ENCODE measurements around the gene MTMR12.
"Not testable (repeated sequence)": the region's sequence is repeated elsewhere in the genome, so short reads cannot be mapped to it uniquely, and the experiment has no call there.

The MTMR12 gene

GRCh38 chr5:32297181-32298058, 15.3 kb downstream of the MTMR12 start:
- no peak for FAIRE-seq

DNA sequence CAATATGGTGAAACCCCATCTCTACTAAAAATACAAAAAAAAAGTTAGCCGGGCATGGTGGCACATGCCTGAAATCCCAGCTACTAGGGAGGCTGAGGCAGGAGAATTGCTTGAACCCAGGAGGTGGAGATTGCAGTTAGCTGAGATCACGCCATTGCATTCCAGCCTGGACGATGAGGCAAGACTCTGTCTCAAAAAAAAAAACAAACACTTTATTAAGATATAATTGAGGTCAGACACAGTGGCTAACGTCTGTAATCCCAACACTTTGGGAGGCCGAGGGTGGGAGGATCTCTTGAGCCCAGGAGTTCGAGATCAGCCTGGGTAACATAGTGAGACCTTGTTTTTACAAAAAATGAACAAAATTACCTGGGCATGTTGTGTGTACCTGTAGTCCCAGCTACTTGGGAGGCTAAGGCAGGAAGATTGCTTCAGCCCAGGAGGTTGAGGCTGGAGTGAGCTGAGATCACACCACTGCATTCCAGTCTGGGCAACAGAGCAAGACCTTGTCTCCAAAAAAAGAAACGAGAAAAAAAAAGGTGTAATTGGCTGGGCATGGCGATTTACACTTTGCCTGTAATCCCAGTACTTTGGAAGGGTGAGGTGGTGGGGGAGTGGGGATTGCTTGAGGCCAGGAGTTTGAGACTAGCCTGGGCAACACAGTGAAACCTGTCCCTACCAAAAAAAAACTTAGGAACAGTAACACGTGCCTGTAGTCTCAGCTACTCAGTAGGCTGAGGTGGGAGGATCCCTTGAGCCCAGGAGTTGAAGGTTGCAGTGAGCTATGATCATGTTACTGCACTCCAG, 16.6 kb downstream of the MTMR12 start:
- FAIRE-seq, result not testable (repeated sequence)

DNA sequence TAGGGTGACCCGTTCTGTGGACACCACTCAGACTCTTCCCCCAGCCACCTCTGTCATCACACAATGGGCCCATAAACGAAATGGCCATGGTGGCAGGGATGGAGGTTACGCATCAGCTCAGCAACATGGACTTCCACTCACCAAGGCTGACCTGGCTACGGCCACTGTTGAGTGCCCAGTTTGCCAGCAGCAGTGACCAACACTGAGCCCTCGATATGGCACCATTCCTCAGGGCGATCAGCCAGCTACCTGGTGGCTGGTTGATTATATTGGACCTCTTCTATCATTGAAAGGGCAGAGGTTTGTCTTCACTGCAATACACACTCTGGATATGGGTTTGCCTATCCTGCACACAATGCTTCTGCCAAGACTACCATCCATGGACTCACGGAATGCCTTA, 21.1 kb downstream of the MTMR12 start:
- FAIRE-seq, result no peak

DNA sequence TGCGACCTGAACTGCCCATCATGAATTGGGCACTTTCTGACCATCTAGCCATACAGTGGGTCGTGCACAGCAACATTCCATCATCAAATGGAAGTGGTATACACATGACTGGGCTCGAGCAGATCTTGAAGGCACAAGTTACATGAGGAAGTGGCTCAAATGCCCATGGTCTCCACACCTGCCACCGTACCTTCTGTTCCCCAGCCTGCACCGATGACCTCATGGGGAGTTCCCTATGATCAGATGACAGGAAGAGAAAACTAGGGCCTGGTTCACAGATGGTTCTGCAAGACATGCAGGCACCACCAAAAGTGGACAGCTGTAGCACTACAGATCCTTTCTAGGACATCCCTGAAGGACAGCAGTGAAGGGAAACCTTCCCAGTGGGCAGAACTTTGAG, 21.8 kb downstream of the MTMR12 start:
- FAIRE-seq, result no peak

GRCh38 chr5:32290501-32290900, 22.2 kb downstream of the MTMR12 start:
- not testable (repeated sequence) for FAIRE-seq

DNA sequence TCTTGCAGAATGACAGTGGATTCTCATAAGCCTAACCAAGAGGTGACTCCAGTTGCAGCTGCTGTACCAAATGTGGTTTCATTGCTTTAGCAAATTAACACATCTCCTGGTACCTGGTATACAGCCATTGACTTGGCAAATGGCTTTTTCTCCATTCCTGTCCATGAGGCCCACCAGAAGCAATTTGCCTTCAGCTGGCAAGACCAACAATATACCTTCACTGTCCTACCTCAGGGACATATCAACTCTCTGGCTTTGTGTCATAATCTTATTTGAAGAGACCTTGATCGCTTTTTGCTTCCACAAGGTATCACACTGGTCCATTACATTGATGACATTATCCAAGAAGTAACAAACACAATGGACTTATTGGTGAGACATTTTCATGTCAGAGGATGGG, 22.8 kb downstream of the MTMR12 start:
- FAIRE-seq, result not testable (repeated sequence)

DNA sequence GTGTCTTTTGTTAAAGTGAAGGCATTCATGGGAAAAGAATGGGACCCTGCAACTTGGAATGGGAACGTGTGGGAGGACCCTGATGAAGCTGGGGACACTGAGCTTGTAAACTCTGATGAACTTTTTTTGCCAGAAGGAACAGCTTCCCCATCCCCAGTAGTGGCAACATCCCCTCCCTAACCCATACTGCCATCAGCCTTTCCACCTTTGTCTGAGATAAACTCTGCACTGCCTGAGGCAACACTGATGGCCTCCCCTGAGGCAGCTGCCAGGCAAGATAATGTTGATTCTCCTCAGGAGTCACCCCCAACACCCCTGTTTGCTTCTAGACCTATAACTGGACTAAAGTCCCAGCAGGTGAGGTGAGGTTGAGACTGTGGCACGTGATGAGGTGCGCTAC, 24.6 kb downstream of the MTMR12 start:
- not testable (repeated sequence) for FAIRE-seq

GRCh38 chr5:32287525-32287924, 25.2 kb downstream of the MTMR12 start:
- not testable (repeated sequence) for FAIRE-seq

DNA sequence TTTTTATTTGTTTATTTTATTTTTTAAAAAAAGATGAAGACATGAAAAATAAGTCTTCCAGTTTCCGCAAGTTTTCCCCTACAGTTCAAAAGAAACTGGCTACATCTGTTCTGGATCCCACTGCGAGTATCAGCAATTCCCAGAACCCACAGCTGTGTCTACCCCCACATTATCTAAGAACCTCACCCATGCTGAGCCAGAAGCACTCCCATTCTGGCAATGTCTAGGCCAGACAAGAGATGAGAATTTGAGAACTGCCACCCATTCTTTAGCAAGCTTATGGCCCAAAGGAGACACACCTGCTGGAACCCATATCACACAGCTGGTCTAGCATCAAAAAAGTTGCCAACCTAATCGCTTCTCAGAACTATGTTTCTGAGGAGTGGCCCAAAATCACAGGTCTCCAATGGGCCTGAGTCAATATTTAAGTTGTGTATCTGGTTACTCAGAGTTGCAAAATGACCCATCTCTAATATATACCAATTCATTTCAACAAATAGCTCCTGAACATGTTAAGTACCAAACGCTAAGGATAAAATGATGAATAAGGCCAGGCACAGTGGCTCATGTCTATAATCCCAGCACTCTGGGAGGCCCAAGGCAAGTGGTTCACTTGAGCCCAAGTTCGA, 27.1 kb downstream of the MTMR12 start:
- FAIRE-seq, result no peak

- no peak for FAIRE-seq
These were observed 29.0 kb downstream of the MTMR12 start for GRCh38 chr5:32283539-32284377.

- no peak for FAIRE-seq
These were observed 29.7 kb downstream of the MTMR12 start for GRCh38 chr5:32283061-32283460.

- no peak for FAIRE-seq
These were observed 30.1 kb downstream of the MTMR12 start for GRCh38 chr5:32282633-32283032.

DNA sequence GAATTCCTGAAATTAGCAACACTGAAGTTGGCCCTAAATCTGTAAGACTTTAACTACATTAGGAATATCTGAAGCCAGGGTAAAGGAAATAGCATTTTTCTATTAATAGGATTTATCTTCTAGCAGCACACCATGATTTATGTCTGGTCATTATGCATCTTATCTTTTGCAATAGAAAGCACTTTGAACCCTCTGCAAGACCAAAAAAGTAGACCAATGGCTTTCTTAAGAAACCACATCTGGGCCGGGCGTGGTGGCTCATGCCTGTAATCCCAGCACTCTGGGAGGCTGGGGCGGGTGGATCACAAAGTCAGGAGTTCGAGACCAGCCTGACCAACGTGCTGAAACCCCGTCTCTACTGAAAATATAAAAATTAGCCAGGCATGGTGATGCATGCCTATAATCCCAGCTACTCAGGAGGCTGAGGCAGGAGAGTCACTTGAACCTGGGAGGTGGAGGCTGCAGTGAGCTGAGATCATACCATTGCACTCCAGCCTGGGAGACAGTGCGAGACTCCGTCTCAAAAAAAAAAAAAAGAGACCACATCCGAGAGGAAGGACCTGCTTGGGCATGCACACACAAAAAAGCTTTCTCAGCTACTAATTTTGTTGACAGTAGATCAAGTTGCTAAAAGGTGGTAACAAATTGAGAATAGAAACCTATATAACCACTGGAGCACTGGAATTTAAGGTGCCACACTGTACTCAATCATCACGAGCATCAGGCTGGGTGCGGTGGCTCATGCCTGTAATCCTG, 31.2 kb downstream of the MTMR12 start:
- FAIRE-seq, result not testable (repeated sequence)

GRCh38 chr5:32280656-32281081, 32.1 kb downstream of the MTMR12 start:
- FAIRE-seq, result no peak

DNA sequence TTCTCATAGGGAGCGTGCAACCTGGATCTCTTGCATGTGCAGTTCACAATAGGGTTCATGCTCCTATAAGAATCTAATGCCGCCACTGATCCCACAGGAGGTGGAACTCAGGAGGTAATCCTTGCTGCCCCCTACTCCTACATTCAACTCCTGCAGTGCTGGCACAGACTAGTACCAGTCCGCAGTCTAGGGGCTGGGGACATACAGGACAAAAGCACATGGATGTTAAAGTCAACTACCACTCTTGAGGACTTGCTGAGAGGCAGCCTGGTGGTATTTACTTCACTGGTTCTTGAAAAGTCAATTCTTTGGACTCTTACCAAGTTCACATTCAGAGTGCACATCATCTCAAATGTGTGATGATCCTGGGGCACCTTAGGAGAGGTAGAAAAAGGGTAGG, 33.0 kb downstream of the MTMR12 start:
- FAIRE-seq, result no peak

DNA sequence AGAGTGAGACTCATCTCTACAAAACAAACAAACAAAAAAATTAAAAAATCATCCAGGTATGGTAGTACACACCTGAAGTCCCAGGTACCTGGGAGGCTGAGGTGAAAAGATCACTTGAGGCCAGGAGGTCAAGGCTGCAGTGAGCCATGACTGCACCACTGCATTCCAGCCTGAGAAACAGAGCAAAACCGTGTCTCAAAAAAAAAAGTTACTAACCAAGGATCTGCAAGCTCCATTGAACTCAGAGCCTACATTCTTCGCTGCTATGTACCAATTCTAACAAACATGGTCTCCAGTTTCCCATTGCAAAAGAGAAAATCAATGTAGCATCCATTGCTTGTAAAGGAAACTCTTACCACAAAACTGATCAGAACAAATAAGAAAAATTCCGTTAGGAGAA, 33.5 kb downstream of the MTMR12 start:
- FAIRE-seq, result no peak

- no peak for FAIRE-seq
These were observed 34.3 kb downstream of the MTMR12 start for GRCh38 chr5:32278406-32278805.

DNA sequence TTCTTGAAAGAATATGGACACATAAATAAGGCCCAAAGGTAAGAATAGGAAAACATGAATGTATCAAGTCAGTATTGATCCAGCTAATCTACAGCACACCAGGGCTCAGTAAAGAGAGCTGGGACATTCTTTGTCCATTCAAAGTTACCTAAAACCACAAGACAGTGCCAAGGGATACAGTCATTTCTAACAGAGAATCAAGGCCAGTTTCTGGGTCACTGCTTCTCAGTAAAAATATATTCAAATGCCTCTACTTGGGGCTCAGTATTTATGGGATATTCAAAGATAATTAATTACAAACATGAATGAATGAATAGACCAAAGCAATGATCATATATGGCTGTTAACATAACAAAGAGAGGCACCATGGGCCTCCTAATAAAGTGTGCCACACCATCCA, 34.9 kb downstream of the MTMR12 start:
- FAIRE-seq, result no peak

DNA sequence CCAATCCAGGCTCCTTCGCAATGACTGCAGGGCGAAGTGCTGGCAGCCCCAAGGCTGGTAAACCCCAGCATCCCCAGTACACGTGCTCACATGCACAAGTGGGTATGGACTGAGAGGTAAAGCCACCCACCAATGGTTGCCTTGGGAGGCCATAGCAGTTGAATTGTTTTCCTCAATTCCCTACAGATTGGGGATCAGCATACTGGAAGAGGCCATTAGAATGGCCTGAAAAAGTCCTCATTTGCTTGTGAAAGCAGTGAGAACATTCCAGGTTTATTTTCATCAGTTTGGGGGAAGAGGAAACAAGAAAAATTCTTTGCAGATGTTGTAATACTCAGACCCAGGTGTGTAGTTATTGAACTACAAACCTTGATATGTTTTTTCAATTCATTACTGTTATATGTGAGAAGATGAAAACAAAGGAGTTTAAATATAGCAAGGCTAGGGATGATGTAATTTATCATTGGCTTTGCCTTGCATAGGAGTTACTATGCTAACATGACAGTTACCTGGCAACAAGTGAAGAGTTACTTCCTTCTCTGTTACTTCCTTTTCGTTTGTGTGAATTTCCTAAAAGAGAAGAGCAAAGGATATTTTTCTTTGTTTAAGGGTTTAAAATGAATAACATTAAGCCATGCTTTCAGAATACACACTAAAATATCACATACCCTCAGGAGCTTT, 36.4 kb downstream of the MTMR12 start:
- no peak for FAIRE-seq

- no peak for FAIRE-seq
These were observed 37.4 kb downstream of the MTMR12 start for GRCh38 chr5:32275396-32275741.

Measured in endometrium (tissue), 2 donors.